Thymus (tissue), 11 donors: ENCODE data around the gene BSPRY. TPM values are rescaled to one million over a fixed set of nuclear protein-coding genes. Genes with fewer than 3 reads are reported as not detected.
"Not testable (repeated sequence)": the region's sequence is repeated elsewhere in the genome, so short reads cannot be mapped to it uniquely, and the experiment has no call there.

Experiments used
- DNase-seq, 9 donors: peaks; one replicate each; pipeline ENCODE4 v3.0.0-alpha.2; 2013; ENCODE audit warnings: low spot score in 9 of 9, low read depth in 6 of 9, missing footprints in 1 of 9
- H3K27ac ChIP-seq, 2 donors: one replicate each; pipeline ENCODE4 v1.5.1; 2013; ENCODE audit warnings: control low read depth in 1 of 2, low read depth in 1 of 2, low read length in 1 of 2, mild to moderate bottlenecking in 1 of 2, moderate library complexity in 1 of 2
- H3K27me3 ChIP-seq, 2 donors: one replicate each; pipeline ENCODE4 v1.5.1; 2013; ENCODE audit warnings: low read length in 1 of 2; ENCODE audit not compliant: control insufficient read depth in 2 of 2, insufficient read depth in 1 of 2
- H3K36me3 ChIP-seq, 2 donors: one replicate each; pipeline ENCODE4 v1.5.1; 2013; ENCODE audit warnings: low read length in 1 of 2, mild to moderate bottlenecking in 1 of 2, moderate library complexity in 1 of 2; ENCODE audit not compliant: control insufficient read depth in 2 of 2, insufficient read depth in 2 of 2
- H3K4me1 ChIP-seq, 2 donors: one replicate each; pipeline ENCODE4 v1.5.1; 2013; ENCODE audit warnings: low read length in 2 of 2; ENCODE audit not compliant: control insufficient read depth in 2 of 2, insufficient read depth in 2 of 2
- H3K4me3 ChIP-seq, 2 donors: one replicate each; pipeline ENCODE4 v1.5.1; 2013; ENCODE audit warnings: low read length in 2 of 2, control low read depth in 1 of 2, mild to moderate bottlenecking in 1 of 2
- H3K9me3 ChIP-seq, 2 donors: one replicate each; pipeline ENCODE4 v1.5.1; 2013; ENCODE audit warnings: low read length in 1 of 2, mild to moderate bottlenecking in 1 of 2; ENCODE audit not compliant: control insufficient read depth in 2 of 2, insufficient read depth in 1 of 2
- WGBS: extraction: QIAGEN DNeasy Blood & Tissue Kit; methylation state at CpG from one replicate; pipeline ENCODE4 v1.1.7; 2013; 5-methylcytosine and 5-hydroxymethylcytosine counted together
- polyA plus RNA-seq: library from polyadenylated mRNA; stranded (reverse); fragments of 200-250 nt; gene quantifications from one replicate; pipeline ENCODE4 v1.2.3, GENCODE V29; 2013
- total RNA-seq: library from RNA; stranded (reverse); fragments of 120-200 nt; gene quantifications from one replicate; pipeline ENCODE4 v1.2.4, GENCODE V29; 2013
- donor health status: healthy.

BSPRY gene
- total and polyA plus RNA-seq, 2 donors = 2.3 to 6.1 TPM

- Histone ChIP-seq H3K4me1 (peaks cover 0 to 5% of the 10 kb centered on the region in 2 donors), H3K27me3 (no peaks in the 10 kb centered on the region), H3K9me3 (no peaks in the 10 kb centered on the region), H3K4me3 (no peak overlapping the region), H3K36me3 (peaks cover 10 to 19% of the 10 kb centered on the region in 2 donors), H3K27ac (no peak overlapping the region)
- no peak for DNase-seq
- 96% methylated on average over 8 of the region's 8 CpGs for WGBS
Measured at GRCh38 chr9:113370806-113371325, 21.5 kb downstream of the BSPRY start.

- Histone ChIP-seq H3K4me3 (no peak overlapping the region), H3K4me1 (peaks cover 1 to 5% of the 10 kb centered on the region in 2 donors), H3K27ac (no peak overlapping the region), H3K27me3 (no peaks in the 10 kb centered on the region), H3K36me3 (peaks cover 10 to 19% of the 10 kb centered on the region in 2 donors), H3K9me3 (no peaks in the 10 kb centered on the region)
- no peak for DNase-seq
- 95% methylated on average over 5 of the region's 5 CpGs for WGBS
Measured at GRCh38 chr9:113372059-113372458, 22.7 kb downstream of the BSPRY start.

- DNase-seq = no peak
- 88% methylated on average over 3 of the region's 3 CpGs for WGBS
- Histone ChIP-seq H3K27me3 (no peaks in the 10 kb centered on the region), H3K36me3 (peaks cover 10 to 19% of the 10 kb centered on the region in 2 donors), H3K9me3 (no peaks in the 10 kb centered on the region), H3K27ac (no peak overlapping the region), H3K4me1 (peaks cover 5 to 9% of the 10 kb centered on the region in 2 donors), H3K4me3 (no peak overlapping the region)
Measured at GRCh38 chr9:113373256-113373655, 23.9 kb downstream of the BSPRY start.

- H3K27me3 ChIP-seq = no peaks in the 10 kb centered on the region
- H3K9me3 ChIP-seq = no peaks in the 10 kb centered on the region
- DNase-seq = no peak
- H3K36me3 ChIP-seq = peaks cover 10 to 19% of the 10 kb centered on the region in 2 donors
- H3K4me3 ChIP-seq = no peak overlapping the region
- peaks cover 5 to 9% of the 10 kb centered on the region in 2 donors for H3K4me1 ChIP-seq
- H3K27ac ChIP-seq = no peak overlapping the region
- WGBS = 96% methylated on average over 24 of the region's 24 CpGs
Measured at GRCh38 chr9:113373676-113374392, 24.5 kb downstream of the BSPRY start.

- H3K9me3 ChIP-seq = no peaks in the 10 kb centered on the region
- no peak for DNase-seq
- no peak overlapping the region for H3K27ac ChIP-seq
- H3K4me1 ChIP-seq = peaks cover 5 to 9% of the 10 kb centered on the region in 2 donors
- peak overlapping the region in 1 of 2 donors; percentile 3 for H3K4me3 ChIP-seq
- 92% methylated on average over 6 of the region's 6 CpGs for WGBS
- no peaks in the 10 kb centered on the region for H3K27me3 ChIP-seq
- H3K36me3 ChIP-seq = peaks cover 10 to 19% of the 10 kb centered on the region in 2 donors
Measured at GRCh38 chr9:113375057-113376023, 26.0 kb downstream of the BSPRY start.

- Histone ChIP-seq H3K27me3 (no peaks in the 10 kb centered on the region), H3K9me3 (no peaks in the 10 kb centered on the region), H3K4me3 (peak within 1 kb of the TSS; percentile 68 to 89), H3K4me1 (peaks cover 5 to 9% of the 10 kb centered on the region in 2 donors), H3K36me3 (peaks cover 10 to 19% of the 10 kb centered on the region in 2 donors), H3K27ac (peak within 1 kb of the TSS; percentile 56 to 74)
- peak; percentile 34 to 91 (median 73) for DNase-seq
- under 1% methylated on average over 74 of the region's 74 CpGs for WGBS
Measured at GRCh38 chr9:113376634-113377567, 27.6 kb downstream of the BSPRY start, which contains the start of gene HDHD3. Gene HDHD3, minus strand, starts transcription at chr9:113376986. Its CDS starts 2,632 bp downstream, at chr9:113374354.

- not testable (repeated sequence) for H3K27me3 ChIP-seq, H3K36me3 ChIP-seq, H3K4me1 ChIP-seq, H3K4me3 ChIP-seq, H3K27ac ChIP-seq, DNase-seq, H3K9me3 ChIP-seq
- WGBS = 83% methylated on average over 24 of the region's 24 CpGs
Measured at GRCh38 chr9:113379094-113379828, 29.9 kb downstream of the BSPRY start.

GRCh38 chr9:113379829-113380210 lies 30.5 kb downstream of the BSPRY start:
- not testable (repeated sequence) for H3K27ac ChIP-seq, H3K9me3 ChIP-seq, H3K4me1 ChIP-seq

More at GRCh38 chr9:113379829-113380210, 30.5 kb downstream of the BSPRY start:
- not testable (repeated sequence) for H3K36me3 ChIP-seq, DNase-seq, H3K4me3 ChIP-seq, H3K27me3 ChIP-seq
- 94% methylated on average over 2 of the region's 2 CpGs for WGBS
